T-helper 1 cell treated with Interleukin-12 subunit alpha and Interleukin-12 subunit beta and Interleukin-4 antibody, amounts not matched to agents 30 ng/mL and 1 ng/mL, for 36 hours (primary cell): ENCODE data around the gene SCAI. TPM values are rescaled to one million over a fixed set of nuclear protein-coding genes. Genes with fewer than 3 reads are reported as not detected.
"Not testable (repeated sequence)": the region's sequence is repeated elsewhere in the genome, so short reads cannot be mapped to it uniquely, and the experiment has no call there.

Experiments used
- intact Hi-C: fragments of 100-400 bp; cut with micrococcal nuclease; formaldehyde crosslinking; loops from one replicate; pipeline ENCODE4 v1.15.1; 2024
- total RNA-seq: library from RNA; stranded (reverse); gene quantifications from 2 replicates; pipeline ENCODE4 v1.2.3, GENCODE V29; 2022

Gene SCAI
- total RNA-seq, 1 donor from 2014 or later = 13.4 TPM

DNA sequence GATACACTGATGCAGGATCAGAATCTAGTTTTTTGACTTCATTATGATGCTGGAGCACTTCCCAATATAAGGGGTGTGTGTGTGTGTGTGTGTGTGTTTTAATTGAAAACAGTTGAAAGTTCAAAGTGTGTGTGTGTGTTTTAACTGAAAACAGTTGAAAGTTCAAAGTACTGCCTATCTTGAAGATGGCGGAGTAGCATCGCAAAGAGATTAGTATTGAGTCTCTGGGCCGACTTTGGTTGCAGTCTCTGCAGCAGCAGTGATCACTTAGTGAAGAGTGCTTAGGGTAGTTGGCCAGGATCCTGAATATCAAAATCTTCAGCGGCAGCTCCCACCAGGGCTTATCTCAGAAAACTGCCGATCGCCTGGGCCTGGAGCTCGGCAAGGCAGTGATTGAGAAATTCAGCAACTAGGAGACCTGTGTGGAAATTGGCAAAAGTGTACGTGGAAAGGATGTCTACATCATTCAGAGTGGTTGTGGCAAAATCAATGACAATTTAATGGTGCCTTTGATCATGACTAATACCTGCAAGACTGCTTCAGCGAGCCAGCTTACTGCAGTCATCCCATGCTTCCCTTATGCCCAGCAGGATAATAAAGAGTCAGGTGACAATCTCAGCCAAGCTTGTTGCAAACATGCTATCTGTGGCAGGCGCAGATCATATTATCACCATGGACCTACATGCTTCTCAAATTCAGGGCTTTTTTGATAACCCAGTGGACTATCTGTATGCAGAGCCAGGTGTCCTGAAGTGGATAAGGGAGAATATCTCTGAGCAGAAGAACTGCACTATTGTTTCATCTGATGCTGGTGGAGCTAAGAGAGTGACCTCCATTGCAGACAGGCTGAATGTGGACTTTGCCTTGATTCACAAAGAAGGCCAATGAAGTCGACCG is 7.3 kb upstream of the SCAI start:
- intact Hi-C loops = no loop called here

DNA sequence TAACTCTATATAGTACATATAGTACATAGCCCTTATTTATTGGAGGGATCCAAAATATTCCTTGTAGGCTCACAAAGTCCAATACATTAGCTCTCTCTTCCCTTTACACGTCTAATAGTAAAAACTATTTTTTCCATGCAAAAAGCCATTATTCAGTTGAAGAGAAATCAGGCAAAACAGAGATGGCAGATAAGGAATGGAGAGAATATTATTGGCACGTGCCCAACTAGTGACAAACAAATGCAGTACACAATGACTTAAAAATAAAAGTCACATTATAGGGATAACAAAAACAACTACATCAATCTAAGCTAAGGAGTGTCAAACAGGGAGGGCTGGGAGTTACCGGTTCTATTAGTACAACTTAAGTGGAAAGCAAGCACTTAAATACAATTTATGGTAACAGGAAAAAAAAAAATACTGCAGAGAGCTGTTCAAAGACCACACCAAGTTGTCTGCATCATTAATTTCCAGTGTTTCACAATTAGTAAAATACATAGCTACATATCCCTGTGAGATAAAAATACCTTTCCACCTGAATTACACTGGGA is 4.1 kb upstream of the SCAI start:
- intact Hi-C loops = no loop called here

DNA sequence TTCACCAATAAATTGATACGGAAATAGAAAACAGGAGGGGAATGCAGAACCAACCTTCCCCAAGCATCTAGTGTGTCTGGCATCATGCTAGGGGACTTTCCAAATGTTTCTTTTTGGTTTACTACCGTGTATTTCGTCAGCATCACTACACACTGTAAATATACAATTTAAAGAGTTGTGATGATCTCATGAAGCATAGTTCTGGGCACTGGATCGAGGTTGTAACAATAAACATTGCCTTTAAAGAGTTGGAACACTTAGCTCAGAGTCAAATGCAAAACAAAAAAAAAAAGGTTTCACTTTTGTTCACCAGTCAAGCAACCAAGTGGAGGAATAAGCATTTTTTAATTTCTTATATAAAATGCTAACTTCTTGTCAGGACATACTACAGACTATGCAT is 2.9 kb upstream of the SCAI start:
- intact Hi-C loops = no loop called here

DNA sequence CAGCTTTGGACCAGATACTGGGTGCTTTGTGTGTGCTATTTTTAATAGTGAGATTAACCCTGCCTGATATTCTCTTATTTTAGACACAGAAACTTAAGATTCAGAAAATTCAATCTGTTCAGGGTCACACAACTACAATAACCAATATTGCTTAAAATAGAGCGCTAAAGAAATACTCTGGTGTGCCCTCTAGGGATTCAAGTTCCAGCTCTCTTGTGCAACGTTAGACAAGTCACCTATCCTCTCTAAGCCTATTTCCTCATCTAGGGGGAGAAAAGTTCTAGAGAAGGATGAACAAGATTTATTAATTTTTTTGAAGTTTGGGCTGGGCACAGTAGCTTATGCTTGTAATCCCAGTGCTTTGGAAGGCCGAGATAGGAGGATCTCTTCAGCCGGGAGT is 2.1 kb upstream of the SCAI start:
- intact Hi-C loops = no loop called here

DNA sequence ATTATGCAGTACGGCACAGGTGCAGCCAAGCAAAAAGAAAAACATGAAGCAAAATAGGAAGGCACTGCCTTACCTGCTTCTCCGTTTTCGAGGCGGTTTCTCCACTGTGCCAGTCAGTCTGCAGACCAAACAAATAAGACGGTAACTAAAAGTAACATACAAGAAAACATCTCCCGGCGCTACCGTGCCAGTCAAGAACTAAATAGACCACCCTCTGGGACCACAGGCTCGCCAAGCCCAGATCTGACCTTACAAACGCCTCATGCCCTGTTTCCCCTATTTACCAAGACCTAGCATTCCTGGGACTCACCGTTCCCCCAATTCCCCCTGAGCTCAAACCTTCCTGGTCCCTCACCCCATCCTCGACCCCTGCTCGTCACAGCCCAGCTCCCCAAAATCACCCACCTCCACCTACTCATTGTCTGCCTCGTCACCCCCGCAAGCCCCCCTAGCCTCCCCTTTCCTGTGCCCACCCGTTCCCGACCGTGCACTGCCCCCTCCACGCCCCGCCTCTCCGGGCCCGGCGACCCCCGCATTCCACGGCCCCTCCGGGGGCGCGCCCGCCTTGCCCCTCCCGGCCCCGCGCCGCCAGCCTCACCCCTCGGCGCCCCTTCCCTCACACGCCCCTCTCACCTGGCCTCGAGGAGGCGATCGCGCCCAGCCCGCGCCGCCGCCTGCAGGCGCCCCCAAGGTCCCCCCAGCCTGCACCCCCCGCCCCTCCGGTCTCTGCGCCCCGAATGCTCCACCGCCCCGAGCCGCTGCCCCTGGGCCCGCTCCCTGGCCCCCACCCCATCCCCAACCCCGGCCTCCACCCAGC is 560 bp downstream of the SCAI start:
- intact Hi-C loops = loop anchor here (1.0 to 5.0 kb wide), 16 partner anchors 16 to 727 kb away; partner anchors contain the start of genes ARPC5L, GAPVD1, GOLGA1 and HSPA5

DNA sequence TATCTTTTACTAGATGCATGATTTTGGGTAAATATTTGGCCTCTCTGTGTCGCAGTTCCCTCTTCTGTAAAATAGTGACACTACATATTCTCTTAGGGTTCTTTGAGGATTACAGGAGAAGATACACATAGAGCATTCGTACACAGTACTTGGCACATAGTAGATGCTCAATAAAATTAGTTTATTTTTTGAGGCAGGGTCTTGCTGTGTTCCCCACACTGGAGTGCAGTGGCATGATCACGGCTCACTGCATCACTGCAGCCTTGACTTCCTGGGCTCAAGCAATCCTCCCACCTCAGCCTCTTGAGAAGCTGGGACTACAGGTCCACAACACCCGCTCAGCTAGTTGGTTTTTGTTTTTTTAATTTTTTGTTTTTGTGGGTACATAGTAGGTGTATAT is 1.6 kb downstream of the SCAI start:
- intact Hi-C loops = loop anchor here (2.0 to 5.0 kb wide), 2 partner anchors 114 to 289 kb away; partner anchors contain the start of gene WDR38

DNA sequence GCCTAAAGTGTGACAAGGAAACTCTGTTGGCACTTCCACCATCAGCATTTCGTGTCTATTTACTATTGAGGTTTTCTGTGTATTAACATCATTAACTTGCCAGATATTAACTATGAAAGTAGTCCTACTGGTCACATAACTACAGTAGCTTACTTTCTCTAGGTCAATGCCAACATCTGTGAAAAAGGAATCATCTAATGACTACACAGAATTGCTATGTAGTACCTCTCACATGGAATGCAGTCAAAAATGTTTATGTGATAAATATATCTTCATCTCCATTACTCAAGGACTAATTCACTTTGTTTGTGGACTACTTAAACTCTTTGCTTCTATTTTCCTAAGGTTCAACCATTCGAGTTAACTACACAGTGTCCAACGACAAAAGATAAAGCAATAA is 2.1 kb downstream of the SCAI start:
- intact Hi-C loops = loop anchor here (5.0 kb wide), 1 partner anchor 114 kb away; no protein-coding TSS in a partner anchor

DNA sequence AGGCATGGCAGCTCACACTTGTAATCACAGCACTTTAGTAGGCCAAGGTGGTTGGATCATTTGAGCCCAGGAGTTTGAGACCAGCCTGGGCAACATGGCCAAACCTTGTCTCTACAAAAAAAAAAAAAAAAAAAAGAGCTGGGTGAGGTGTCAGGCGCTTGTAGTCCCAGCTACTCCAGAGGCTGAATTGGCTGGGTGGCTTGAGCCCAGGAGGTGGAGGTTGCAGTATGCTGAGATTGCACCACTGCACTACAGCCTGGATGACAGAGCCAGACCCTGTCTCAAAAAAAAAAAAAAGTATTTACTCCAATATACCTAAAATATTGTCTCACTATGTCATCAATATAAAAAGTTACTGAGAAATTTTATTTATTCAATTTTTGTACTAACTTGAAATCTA is 2.8 kb downstream of the SCAI start:
- intact Hi-C loops = loop anchor here (5.0 kb wide), 1 partner anchor 113 kb away; no protein-coding TSS in a partner anchor

DNA sequence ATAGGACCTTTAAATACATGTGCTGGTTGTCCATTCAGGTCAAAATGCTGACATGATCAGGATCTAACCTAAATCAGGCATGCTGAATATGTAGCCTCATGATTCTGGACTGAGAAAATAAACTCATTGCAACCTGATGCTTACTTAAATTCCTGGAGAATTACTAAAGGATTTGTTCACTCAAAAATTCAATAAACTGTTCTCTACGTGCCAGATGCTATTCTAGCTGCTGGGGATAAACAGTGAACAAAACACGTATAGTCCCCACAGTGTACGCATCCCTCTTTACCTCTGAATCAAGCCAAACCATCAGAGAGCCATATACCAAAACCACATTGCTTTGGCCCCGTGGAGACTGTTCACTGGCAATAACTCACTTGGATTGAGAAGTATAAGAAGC is 6.1 kb downstream of the SCAI start:
- intact Hi-C loops = no loop called here

DNA sequence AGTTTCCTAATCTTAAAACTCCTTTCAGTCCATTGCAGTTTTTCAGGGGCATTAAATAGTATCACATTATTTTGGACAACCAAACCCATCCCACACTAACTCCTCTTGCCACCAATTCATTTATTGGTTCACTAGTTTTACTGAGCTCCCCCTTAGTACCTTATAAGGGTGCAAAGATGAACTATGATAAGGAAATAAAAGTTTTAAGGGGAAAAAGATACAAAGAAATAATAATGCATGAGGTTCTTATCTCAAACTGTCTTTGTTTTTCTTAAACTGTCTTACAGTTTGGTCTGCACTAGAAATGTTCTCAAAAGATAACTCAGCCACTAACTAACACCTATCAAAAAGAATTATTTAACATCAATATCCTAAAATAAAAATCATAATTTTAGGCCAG is 8.4 kb downstream of the SCAI start:
- intact Hi-C loops = no loop called here

DNA sequence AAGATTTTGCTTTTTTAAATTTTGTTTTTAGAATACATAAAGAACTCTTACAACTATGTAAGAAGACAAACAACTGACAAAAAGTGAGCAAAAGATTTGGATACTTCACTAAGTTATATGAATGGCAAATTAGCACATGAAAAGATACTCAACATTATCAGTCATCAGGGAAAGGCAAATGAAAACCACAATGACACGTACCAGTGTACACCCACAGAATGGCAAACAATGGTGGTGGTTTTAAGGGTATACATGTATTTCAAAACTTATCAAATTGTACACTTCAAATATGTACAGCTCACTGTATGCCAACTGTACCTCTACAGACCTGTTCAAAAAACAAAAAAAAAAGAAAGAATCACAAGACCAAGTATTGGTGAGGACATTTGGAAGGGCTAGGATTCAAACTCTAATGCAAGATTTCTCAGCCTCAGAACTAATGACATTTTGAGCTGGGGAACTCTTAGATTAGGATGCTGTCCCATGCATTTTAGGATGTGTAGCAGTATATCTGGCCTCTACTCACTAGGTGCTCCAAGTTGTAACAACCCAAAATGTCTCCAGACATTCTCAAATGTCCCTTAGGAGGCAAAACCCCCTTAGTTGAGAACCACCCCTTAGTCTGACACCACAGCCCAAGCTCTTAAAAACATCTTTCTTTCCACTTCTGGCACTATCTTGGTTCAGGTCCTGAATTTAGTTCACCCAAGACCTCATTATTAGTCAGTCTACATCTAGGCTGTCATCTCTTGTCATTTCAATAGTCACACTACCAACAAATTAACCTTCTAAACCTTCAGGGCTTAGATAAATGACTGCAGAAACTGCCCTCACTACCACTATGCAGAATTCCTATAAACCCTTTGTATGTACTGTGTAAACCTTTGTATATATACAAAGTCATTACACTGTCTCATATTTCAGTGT is 9.7 kb downstream of the SCAI start:
- intact Hi-C loops = no loop called here

DNA sequence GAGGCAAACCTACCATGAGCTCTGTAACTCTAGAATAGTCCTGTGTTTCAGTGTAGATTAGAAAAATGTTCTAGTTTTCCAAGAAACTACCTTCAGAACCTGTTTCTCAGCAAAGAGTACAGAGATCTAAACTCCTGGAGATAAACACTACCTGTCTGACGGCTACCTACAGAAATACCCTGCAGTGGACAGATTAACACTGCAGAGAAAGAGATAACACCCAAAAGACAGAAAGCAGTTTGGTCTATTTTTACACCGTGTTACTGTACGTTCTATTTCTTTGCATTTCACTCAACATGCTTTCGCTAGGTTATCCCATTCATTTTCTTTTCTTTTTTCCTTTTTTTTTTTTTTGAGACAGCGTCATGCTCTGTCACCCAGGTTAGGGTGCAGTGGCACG is 11.6 kb downstream of the SCAI start:
- intact Hi-C loops = no loop called here

DNA sequence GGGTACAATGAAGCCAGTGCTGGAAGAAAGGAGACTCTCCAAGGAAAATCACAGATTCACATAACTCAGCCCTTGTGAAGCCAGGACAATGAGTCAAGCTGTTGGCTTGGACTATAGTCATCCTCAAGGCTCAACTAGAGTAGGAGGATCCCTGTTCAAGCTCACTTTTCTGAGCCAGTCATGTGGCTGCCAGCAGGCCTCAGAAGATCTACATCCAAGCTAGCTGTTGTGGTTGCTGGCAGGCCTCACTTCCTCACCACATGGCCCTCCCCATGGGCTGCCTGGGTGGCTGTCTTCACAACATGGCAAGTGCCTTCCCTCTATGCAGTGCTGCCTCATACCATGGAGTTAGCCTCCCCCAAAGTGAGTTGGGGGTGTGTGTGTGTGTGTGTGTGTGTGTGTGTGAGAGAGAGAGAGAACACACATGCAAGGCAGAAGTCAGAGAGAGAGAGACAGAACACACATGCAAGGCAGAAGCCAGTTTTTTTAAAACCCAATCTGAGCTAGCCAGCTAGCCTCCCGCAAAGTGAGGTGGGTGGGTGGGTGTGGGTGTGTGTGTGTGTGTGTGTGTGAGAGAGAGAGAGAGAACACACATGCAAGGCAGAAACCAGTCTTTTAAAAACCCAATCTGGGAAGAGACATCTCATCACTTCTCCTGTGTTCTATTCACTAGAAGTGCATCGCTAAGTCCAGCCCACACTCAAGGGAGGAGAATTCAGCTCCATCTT is 17.1 kb downstream of the SCAI start:
- intact Hi-C loops = loop anchor here (1.0 to 5.0 kb wide), 6 partner anchors 17 to 354 kb away; partner anchors contain the start of genes GOLGA1, NR6A1, PPP6C and RABEPK

DNA sequence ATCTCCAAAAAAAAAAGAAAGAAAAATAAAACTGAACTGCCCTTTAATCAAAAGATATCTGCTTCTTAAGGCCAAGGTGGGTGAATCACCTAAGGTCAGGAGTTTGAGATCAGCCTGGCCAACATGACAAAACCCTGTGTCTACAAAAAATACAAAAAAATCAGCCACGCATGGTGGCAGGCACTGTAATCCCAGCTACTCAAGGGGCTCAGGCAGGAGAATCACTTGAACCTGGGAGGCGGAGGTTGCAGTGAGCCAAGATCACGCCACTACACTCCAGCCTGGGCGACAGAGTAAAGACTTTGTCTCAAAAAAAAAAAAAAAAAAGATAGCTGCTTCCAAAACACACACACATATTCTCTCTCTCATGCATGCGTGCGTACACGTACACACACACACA is 17.8 kb downstream of the SCAI start:
- intact Hi-C loops = loop anchor here (5.0 kb wide), 1 partner anchor 353 kb away; the partner anchor contains the start of gene NR6A1

DNA sequence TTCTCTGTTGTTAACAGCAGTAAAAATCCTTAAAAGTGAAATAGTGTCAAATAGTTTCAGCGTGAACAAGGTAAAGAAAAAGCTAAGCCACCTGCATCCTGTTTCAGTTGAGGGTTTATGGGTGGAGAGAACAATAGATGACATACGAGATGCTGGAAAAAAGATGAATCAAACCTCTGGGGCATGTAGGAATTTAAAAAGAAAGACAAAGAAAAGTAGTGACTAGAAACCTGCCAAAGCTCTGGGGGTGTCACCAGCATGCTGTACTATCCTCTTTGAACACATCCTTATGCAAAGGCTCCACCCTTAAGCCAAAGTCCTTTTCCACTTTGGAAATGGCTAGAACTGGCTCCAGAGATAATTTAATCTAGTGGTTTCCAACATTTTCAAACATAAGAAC is 22.2 kb downstream of the SCAI start:
- intact Hi-C loops = no loop called here

DNA sequence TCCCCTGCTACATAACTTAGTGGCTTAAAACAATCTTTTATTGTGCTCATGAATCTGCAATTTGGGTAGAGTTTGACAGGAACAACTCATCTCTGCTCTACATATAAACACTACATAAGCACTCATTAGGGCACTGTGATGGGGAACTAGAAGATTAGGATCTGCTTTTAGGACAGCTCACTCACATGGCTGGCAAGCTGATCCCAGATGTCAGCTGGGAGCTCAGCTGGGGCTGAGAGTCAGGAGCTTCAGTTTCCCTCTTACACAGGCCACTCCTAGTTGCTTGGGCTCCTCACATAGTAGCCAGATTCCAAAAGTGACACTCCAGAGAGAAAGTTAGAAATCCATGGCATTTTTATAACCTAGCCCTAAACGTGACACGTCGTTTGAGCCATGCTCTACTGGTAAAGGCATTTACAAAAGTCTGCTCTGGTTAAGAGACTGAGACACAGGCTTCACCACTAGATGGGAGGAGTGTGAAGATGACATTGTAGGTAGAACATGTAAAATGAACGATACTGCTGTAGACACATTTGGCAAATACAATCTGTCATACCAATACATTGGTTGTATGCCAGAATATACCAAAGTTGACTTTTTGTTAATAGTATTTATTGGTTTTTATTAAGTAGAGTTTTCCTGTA is 23.6 kb downstream of the SCAI start:
- intact Hi-C loops = loop anchor here (1.0 kb wide), 1 partner anchor 24 kb away; the partner anchor contains the start of gene SCAI

DNA sequence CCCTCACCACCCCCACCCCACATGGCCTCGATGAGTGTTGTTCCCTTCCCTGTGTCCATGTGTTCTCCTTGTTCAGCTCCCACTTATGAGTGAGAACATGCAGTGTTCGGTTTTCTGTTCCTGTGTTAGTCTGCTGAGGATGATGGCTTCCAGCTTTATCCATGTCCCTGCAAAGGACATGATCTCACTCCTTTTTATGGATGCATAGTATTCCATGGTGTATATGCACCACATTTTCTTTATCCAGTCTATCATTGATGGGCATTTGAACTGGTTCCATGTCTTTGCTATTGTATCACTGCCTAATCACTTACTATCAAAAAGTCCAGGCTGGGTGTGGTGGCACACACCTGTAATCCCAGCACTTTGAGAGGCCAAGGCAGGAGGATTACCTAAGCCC is 24.6 kb downstream of the SCAI start:
- intact Hi-C loops = not testable (repeated sequence)

DNA sequence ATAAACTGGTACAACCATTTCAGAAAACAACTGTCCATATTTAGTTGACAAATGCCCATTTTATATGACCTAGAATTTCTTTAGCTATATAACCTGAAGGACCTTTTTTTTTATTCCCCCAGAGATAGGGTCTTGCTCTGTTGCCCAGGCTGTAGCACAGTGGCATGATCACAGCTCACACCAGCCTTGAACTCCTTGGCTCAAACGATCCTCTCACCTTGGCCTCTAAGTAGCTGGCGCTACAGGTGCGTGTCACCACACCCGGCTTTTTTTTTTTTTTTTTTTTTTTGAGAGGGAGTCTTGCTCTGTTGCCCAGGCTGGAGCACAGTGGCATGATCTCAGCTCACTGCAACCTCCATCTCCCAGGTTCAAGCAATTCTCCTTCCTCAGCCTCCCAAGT is 28.8 kb downstream of the SCAI start:
- intact Hi-C loops = not testable (repeated sequence)

DNA sequence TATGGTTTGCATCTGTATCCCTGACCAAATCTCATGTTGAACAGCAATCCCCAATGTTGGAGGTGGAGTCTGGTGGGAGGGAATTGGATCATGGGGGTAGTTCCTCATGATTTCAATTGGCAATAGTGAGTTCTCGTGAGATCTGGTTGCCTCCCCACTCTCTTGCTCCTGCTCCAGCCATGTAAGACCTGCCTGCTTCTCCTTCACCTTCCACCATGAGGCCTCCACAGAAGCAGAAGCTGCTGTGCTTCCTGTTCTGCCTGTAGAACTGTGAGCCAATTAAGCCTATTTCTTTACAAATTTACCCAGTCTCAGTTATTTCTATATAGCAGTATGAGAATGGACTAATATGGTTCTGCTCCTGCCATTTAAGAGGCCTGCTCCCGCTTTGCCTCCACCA is 32.9 kb downstream of the SCAI start:
- intact Hi-C loops = no loop called here
